HepG2 (cell line): Measurements from ENCODE around the gene SLC35F4. TPM values are rescaled to one million over a fixed set of nuclear protein-coding genes. Genes with fewer than 3 reads are reported as not detected.

Experiments
- ATAC-seq: fragments of 200-7000 bp; cut with Tn5 transposase; 3 replicates; pipeline ENCODE4 v1.9.1; 2020; ENCODE audit warnings: mild to moderate bottlenecking, moderate library complexity
- BruUV-seq: library from RNA; stranded (reverse); fragments of 400-500 nt; replicated peaks from 2 replicates; lab custom pipeline; 2021; lab: Mats Ljungman, UMichigan
- CTCF ChIA-PET: fragments of 300-600 bp; formaldehyde crosslinking; extraction: SDS; loops from one replicate; lab custom pipeline; 2021; ENCODE audit warnings: low total read pairs, inconsistent platforms, low intra/inter-chr PET ratio; lab: Yijun Ruan, JAX
- POLR2A ChIA-PET: fragments of 350-600 bp; sonication (Branson Sonifier 250); formaldehyde crosslinking; loops from one replicate; lab custom pipeline; 2020; ENCODE audit warnings: antibody characterized with exemption, inconsistent platforms; lab: Yijun Ruan, JAX
- DNase-seq: peaks from one replicate; pipeline ENCODE4 v3.0.0-alpha.2; 2015; ENCODE audit warnings: low spot score
- FAIRE-seq: peaks from 3 replicates; lab custom pipeline; 2011; peaks lifted over from hg19 to GRCh38; lab: Jason Lieb, UNC
- H2AFZ ChIP-seq: one replicate; pipeline ENCODE4 v1.6.1; 2011; ENCODE audit warnings: low read length, inconsistent platforms
- H3K27ac ChIP-seq: fragments of 300-600 bp; 3 replicates; pipeline ENCODE4 v1.8.0; 2011; ENCODE audit warnings: mixed run types, mild to moderate bottlenecking, mixed read lengths, low read length, inconsistent platforms; ENCODE audit not compliant: insufficient read depth; ENCODE audit errors: extremely low read length
- H3K27me3 ChIP-seq, 2 experiments: fragments of 200-600 bp in 1 of 2; 2 replicates in 1 of 2; 3 replicates in 1 of 2; pipeline versions ENCODE4 v1.6.0 to v1.8.0; 2011; ENCODE audit warnings: low read length in 2 of 2, mild to moderate bottlenecking in 2 of 2, moderate library complexity in 2 of 2, inconsistent platforms in 1 of 2; ENCODE audit not compliant: insufficient read depth in 2 of 2, control insufficient read depth in 1 of 2
- H3K36me3 ChIP-seq, 2 experiments: fragments of 200-600 bp in 1 of 2; replicated peaks in 1 of 2; 2 replicates in 1 of 2; 3 replicates in 1 of 2; pipeline versions ENCODE4 v1.5.1 to v1.8.0; 2011; ENCODE audit warnings: low read length in 2 of 2, inconsistent platforms in 1 of 2; ENCODE audit not compliant: insufficient read depth in 2 of 2, control insufficient read depth in 1 of 2
- H3K4me1 ChIP-seq: 2 replicates; pipeline ENCODE4 v1.5.1; 2012; ENCODE audit warnings: low read length, inconsistent platforms; ENCODE audit not compliant: insufficient read depth
- H3K4me2 ChIP-seq: 2 replicates; pipeline ENCODE4 v1.6.0; 2011; ENCODE audit warnings: low read depth, low read length, inconsistent platforms
- H3K4me3 ChIP-seq, 3 experiments: fragments of 200-600 bp in 1 of 3; sonication (generic), shearing (Covaris generic) in 1 of 3; replicated peaks in 1 of 3; 2 replicates each; pipeline ENCODE4 v1.5.1; 2011 to 2016; ENCODE audit warnings: low read length in 3 of 3, inconsistent platforms in 2 of 3, low read depth in 2 of 3, mild to moderate bottlenecking in 2 of 3, control low read depth in 1 of 3, mixed read lengths in 1 of 3; ENCODE audit not compliant: insufficient read depth in 1 of 3
- H3K79me2 ChIP-seq: one replicate; pipeline ENCODE4 v1.6.1; 2011; ENCODE audit warnings: low read length, inconsistent platforms; ENCODE audit not compliant: insufficient read depth
- H3K9ac ChIP-seq: 2 replicates; pipeline ENCODE4 v1.6.0; 2011; ENCODE audit warnings: mild to moderate bottlenecking, low read depth, low read length, inconsistent platforms; ENCODE audit not compliant: insufficient read depth
- H3K9me3 ChIP-seq: 2 replicates; pipeline ENCODE4 v1.5.1; 2012; ENCODE audit warnings: mild to moderate bottlenecking, low read length
- H4K20me1 ChIP-seq: 2 replicates; pipeline ENCODE4 v1.6.0; 2011; ENCODE audit warnings: inconsistent platforms, mild to moderate bottlenecking, low read length, moderate library complexity; ENCODE audit not compliant: insufficient read depth
- BHLHE40 ChIP-seq: IDR thresholded peaks from 2 replicates; pipeline ENCODE4 v1.6.1; 2011; ENCODE audit warnings: low read length, improper control_type of control experiment
- GLI4 ChIP-seq: sonication (generic); formaldehyde crosslinking; IDR thresholded peaks from 2 replicates; pipeline ENCODE4 v1.5.1; 2020; ENCODE audit warnings: missing genetic modification reagents, mild to moderate bottlenecking, moderate library complexity, borderline replicate concordance
- GTF3A ChIP-seq: sonication (generic); formaldehyde crosslinking; conservative IDR thresholded peaks from 2 replicates; pipeline ENCODE4 v1.4.0; 2020; ENCODE audit warnings: mild to moderate bottlenecking, missing genetic modification reagents
- MAF1 ChIP-seq: sonication (generic); formaldehyde crosslinking; IDR thresholded peaks from 2 replicates; pipeline ENCODE4 v1.5.0; 2020; ENCODE audit warnings: missing genetic modification reagents, borderline replicate concordance
- MED8 ChIP-seq: sonication (generic); formaldehyde crosslinking; IDR thresholded peaks from 2 replicates; pipeline ENCODE4 v1.8.1; 2023; ENCODE audit warnings: mild to moderate bottlenecking, missing genetic modification reagents; ENCODE audit not compliant: insufficient replicate concordance
- MEIS2 ChIP-seq: sonication (generic); formaldehyde crosslinking; IDR thresholded peaks from 2 replicates; pipeline ENCODE4 v1.9.0; 2021; ENCODE audit warnings: mild to moderate bottlenecking, missing genetic modification reagents
- MTF2 ChIP-seq: sonication (generic); formaldehyde crosslinking; IDR thresholded peaks from 2 replicates; pipeline ENCODE4 v1.5.0; 2020; ENCODE audit warnings: missing genetic modification reagents, borderline replicate concordance
- PHF21A ChIP-seq: sonication (generic); formaldehyde crosslinking; IDR thresholded peaks from 2 replicates; pipeline ENCODE4 v1.5.0; 2020; ENCODE audit warnings: mild to moderate bottlenecking, missing genetic modification reagents
- SETDB1 ChIP-seq: sonication (generic); formaldehyde crosslinking; IDR thresholded peaks from 2 replicates; pipeline ENCODE4 v1.5.1; 2020; ENCODE audit warnings: missing genetic modification reagents, mild to moderate bottlenecking, borderline replicate concordance
- SMAD3 ChIP-seq: sonication (generic); formaldehyde crosslinking; IDR thresholded peaks from 2 replicates; pipeline ENCODE4 v1.4.0; 2020; ENCODE audit warnings: missing genetic modification reagents
- U2AF2 ChIP-seq: fragments of 200-400 bp; formaldehyde crosslinking; IDR thresholded peaks from 2 replicates; pipeline ENCODE4 v1.6.1; 2017; ENCODE audit warnings: low read depth, mild to moderate bottlenecking, low read length
- UBTF ChIP-seq: sonication (generic); formaldehyde crosslinking; IDR thresholded peaks from 2 replicates; pipeline ENCODE4 v1.4.0; 2020; ENCODE audit warnings: mild to moderate bottlenecking, missing genetic modification reagents
- XRCC5 ChIP-seq: fragments of 200-400 bp; formaldehyde crosslinking; optimal IDR thresholded peaks from 2 replicates; pipeline ENCODE3; 2017; ENCODE audit warnings: mild to moderate bottlenecking, low read length
- ZFP36L2 ChIP-seq: sonication (generic); formaldehyde crosslinking; IDR thresholded peaks from 2 replicates; pipeline ENCODE4 v1.4.0; 2020; ENCODE audit warnings: missing genetic modification reagents
- ZNF496 ChIP-seq: sonication (generic); formaldehyde crosslinking; IDR thresholded peaks from 2 replicates; pipeline ENCODE4 v1.8.1; 2023; ENCODE audit warnings: mild to moderate bottlenecking, moderate library complexity, missing genetic modification reagents; ENCODE audit not compliant: insufficient replicate concordance
- WGBS: methylation state at CpG from one replicate; pipeline ENCODE4 v1.1.6; 2017; ENCODE audit warnings: low lambda C conversion rate; 5-methylcytosine and 5-hydroxymethylcytosine counted together
- in situ Hi-C: cut with HindIII; loops from 2 replicates; pipeline ENCODE4 v1.10.0; 2017; ENCODE audit warnings: low pct_unique_long_range_greater_than_20kb; ENCODE audit not compliant: extremely low pct_ligation_motif_present
- intact Hi-C: fragments of 100-400 bp; cut with micrococcal nuclease; formaldehyde crosslinking; loops from one replicate; pipeline ENCODE4 v1.10.0; 2022; ENCODE audit not compliant: unreplicated experiment
- polyA plus RNA-seq, 8 experiments: library from polyadenylated mRNA; depleted of rRNA in 3 of 8; stranded (reverse) in 7 of 8; unstranded in 1 of 8; fragments of >200 nt; fragmentation: Illumina TruSeq in 4 of 8; extraction: Trizol in 4 of 8; gene quantifications; 2 replicates each; pipeline versions ENCODE4 v1.2.1 to v1.2.3, GENCODE V29; 2011 to 2016; ENCODE audit warnings: low read depth in 4 of 8, missing spikeins in 1 of 8, mixed read lengths in 1 of 8; ENCODE audit not compliant: insufficient read depth in 1 of 8
- total RNA-seq, 5 experiments: library from RNA; depleted of rRNA; stranded (reverse); fragments of >200 nt; fragmentation: Illumina TruSeq; extraction: Trizol; gene quantifications; 2 replicates each; pipeline ENCODE4 v1.2.3, GENCODE V29; 2016; ENCODE audit warnings: low read depth in 1 of 5
- TF ChIP-seq, protein P1 (sequence below): sonication (generic); formaldehyde crosslinking; IDR thresholded peaks from 2 replicates; pipeline ENCODE4 v1.5.1; 2020; ENCODE audit warnings: missing genetic modification reagents, mild to moderate bottlenecking, borderline replicate concordance
- TF ChIP-seq, protein P2 (sequence below): sonication (generic); formaldehyde crosslinking; IDR thresholded peaks from 2 replicates; pipeline ENCODE4 v1.4.0; 2020; ENCODE audit warnings: mild to moderate bottlenecking, missing genetic modification reagents, borderline replicate concordance

SLC35F4 gene
- total and polyA plus RNA-seq, 2 of the 13 experiments (the other 11 are each of a cell fraction or from before 2014, with no cell fraction given): not detected

DNA sequence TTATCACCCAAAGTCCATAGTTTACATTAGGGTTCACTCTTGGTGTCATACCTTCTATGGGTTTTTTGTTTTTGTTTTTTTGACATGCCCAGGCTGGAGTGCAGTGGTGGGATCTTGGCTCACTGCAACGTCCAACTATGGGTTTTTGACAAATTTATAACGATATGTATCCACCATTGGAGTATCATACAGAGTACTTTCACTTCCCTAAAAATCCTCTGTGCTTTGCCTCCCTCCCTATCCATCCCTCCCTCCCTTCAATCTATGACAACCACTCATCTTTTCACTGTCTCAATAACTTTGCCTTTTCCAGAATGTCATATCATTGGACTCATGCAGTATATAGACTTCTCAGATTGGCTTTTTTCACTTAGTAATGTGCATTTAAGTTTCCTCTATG lies 233.2 kb downstream of the SLC35F4 start:
- 2% methylated on average over 2 of the region's 2 CpGs for WGBS
- no peaks in the 10 kb centered on the region for H4K20me1 ChIP-seq
- in situ Hi-C loops (no loop called here), intact Hi-C loops (no loop called here)
- no TSS peak for BruUV-seq
- no peak overlapping the region for H2AFZ ChIP-seq
- H3K4me3 ChIP-seq: no peak overlapping the region
- no peak for DNase-seq
- ChIA-PET CTCF (no interaction called here), POLR2A (no interaction called here)
- H3K27me3 ChIP-seq: no peaks in the 10 kb centered on the region
- no peaks in the 10 kb centered on the region for H3K4me1 ChIP-seq
- no peaks in the 10 kb centered on the region for H3K79me2 ChIP-seq
- H3K9ac ChIP-seq: no peak overlapping the region
- H3K36me3 ChIP-seq: no peaks in the 10 kb centered on the region
- H3K4me2 ChIP-seq: no peak overlapping the region
- no peak for FAIRE-seq
- no peaks in the 10 kb centered on the region for H3K9me3 ChIP-seq
- H3K27ac ChIP-seq: no peak overlapping the region
- ATAC-seq: no peak
- TF ChIP-seq MEIS2 (CRISPR knock-in tag) (no peak), MTF2 (CRISPR knock-in tag) (no peak), MED8 (CRISPR knock-in tag) (no peak), SETDB1 (CRISPR knock-in tag) (no peak), BHLHE40 (no peak), UBTF (CRISPR knock-in tag) (no peak), GTF3A (CRISPR knock-in tag) (no peak), XRCC5 (no peak), SMAD3 (CRISPR knock-in tag) (no peak), GLI4 (CRISPR knock-in tag) (no peak), ZNF496 (CRISPR knock-in tag) (no peak), PHF21A (CRISPR knock-in tag) (no peak), ZFP36L2 (CRISPR knock-in tag) (no peak), MAF1 (CRISPR knock-in tag) (no peak), U2AF2 (no peak)
- TF ChIP-seq, protein P1, sequence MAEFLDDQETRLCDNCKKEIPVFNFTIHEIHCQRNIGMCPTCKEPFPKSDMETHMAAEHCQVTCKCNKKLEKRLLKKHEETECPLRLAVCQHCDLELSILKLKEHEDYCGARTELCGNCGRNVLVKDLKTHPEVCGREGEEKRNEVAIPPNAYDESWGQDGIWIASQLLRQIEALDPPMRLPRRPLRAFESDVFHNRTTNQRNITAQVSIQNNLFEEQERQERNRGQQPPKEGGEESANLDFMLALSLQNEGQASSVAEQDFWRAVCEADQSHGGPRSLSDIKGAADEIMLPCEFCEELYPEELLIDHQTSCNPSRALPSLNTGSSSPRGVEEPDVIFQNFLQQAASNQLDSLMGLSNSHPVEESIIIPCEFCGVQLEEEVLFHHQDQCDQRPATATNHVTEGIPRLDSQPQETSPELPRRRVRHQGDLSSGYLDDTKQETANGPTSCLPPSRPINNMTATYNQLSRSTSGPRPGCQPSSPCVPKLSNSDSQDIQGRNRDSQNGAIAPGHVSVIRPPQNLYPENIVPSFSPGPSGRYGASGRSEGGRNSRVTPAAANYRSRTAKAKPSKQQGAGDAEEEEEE (CRISPR knock-in tag): no peak
- TF ChIP-seq, protein P2, sequence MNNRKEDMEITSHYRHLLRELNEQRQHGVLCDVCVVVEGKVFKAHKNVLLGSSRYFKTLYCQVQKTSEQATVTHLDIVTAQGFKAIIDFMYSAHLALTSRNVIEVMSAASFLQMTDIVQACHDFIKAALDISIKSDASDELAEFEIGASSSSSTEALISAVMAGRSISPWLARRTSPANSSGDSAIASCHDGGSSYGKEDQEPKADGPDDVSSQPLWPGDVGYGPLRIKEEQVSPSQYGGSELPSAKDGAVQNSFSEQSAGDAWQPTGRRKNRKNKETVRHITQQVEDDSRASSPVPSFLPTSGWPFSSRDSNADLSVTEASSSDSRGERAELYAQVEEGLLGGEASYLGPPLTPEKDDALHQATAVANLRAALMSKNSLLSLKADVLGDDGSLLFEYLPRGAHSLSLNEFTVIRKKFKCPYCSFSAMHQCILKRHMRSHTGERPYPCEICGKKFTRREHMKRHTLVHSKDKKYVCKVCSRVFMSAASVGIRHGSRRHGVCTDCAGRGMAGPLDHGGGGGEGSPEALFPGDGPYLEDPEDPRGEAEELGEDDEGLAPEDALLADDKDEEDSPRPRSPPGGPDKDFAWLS: no peak
